ENCODE data around the gene SSUH2.
"Not testable (repeated sequence)": the region's sequence is repeated elsewhere in the genome, so short reads cannot be mapped to it uniquely, and the experiment has no call there.

SSUH2 gene

GRCh38 chr3:8660175-8661118 is 15.8 kb upstream of the SSUH2 start:
- no peak for DNase-seq (ENCODE audit: low read depth in 2 of 3, low spot score in 2 of 3)

DNA sequence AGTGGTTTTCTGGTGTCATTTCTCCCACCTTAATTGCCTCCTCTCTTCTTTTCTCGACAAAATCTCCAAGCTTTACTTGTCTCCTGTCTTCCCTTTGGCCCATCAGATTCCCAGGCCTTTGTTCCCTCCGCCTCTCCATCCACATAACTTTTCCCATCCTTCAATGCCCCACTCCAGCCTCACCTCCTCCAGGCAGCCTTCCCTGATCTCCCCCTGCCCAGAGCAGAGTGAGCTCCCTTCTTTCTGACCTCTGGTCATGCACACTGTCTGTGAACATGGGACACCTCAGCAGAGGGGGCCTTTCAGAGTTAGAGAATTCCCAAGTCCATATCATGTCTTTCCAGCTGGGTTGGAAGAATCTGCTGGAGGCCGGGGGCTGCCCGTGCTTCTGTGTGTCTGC is 14.6 kb upstream of the SSUH2 start:
- no peak for DNase-seq (ENCODE audit: low read depth in 2 of 3, low spot score in 2 of 3)

GRCh38 chr3:8658306-8659212 is 14.0 kb upstream of the SSUH2 start:
- DNase-seq (ENCODE audit: low read depth in 2 of 3, low spot score in 2 of 3): no peak

DNA sequence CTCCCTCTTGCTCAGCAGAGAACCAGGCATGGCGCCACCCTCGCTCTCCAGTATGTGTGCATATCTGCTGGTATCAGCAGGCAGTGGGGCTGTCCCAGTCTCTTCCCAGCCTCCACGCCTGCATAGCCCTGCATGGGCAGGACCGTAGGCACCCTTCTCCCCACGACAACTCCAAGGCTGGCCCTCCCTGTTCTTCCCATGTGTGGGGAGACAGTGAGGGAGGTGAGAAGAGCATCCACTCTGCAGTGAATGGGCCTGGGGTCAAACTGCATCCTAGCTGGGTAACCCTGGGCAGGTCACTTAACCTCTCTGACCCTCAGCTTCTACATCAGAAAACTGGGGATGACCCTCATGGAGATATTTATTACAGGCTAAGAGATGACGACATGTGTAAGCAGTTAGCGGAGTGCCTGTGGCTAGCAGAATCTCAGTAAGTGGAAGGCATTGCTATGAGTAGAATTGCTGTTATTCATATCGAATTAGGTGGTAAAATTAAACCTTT is 13.3 kb upstream of the SSUH2 start:
- DNase-seq (ENCODE audit: low read depth in 2 of 3, low spot score in 2 of 3): no peak

GRCh38 chr3:8656240-8656639 is 11.6 kb upstream of the SSUH2 start:
- no peak for DNase-seq (ENCODE audit: low read depth in 2 of 3, low spot score in 2 of 3)

- DNase-seq (ENCODE audit: low read depth in 2 of 3, low spot score in 2 of 3): no peak
Observed at GRCh38 chr3:8655387-8655835, 10.8 kb upstream of the SSUH2 start.

DNA sequence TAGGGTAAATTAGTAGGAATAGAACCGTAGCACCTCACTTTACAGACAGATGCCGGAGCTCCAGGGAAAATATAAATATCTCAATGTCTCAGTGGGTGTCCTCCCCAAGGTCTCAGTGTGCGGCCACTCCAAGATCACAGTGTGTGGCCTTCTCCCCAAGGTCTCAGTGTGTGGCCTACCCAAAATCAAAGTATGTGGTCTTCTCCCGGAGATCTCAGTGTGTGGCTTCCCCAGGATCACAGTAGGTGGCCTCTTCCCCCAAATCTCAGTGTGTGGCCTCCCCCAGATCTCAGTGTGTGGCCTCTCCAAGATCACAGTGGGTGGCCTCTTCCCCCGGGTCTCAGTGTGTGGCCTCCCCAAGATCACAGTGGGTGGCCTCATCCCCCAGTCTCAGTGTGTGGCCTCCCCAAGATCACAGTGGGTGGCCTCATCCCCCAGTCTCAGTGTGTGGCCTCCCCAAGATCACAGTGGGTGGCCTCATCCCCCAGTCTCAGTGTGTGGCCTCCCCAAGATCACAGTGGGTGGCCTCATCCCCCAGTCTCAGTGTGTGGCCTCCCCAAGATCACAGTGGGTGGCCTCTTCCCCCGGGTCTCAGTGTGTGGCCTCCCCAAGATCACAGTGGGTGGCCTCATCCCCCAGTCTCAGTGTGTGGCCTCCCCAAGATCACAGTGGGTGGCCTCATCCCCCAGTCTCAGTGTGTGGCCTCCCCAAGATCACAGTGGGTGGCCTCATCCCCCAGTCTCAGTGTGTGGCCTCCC is 10.2 kb upstream of the SSUH2 start:
- DNase-seq (ENCODE audit: low read depth in 2 of 3, low spot score in 2 of 3): not testable (repeated sequence)

DNA sequence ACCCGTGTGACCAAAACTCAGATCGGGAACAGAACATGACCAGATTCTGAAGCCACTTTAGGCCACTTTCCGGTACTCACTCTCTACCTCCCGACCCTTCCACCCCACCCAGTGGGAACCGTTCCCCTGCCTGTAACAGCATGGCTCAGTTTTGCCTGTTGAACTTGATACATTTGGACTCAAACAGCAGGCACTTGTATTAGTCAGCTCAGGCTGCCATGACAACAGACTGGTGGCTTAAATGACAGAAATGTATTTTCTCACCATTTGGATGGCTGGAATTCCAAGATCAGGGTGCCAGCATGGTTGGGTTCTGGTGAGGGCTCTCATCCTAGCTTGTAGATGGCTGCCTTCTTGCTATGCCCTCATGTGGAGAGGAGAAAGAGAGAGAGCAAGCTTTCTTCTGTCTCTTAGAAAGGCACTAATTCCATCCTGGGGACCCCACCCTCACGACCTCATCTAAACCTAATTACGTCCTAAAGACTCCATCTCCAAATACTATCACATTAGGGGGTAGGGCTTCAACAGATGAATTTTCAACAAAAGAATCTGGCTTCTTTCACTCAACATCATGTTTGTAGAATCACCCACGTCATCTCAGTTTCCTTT is 9.3 kb upstream of the SSUH2 start:
- no peak for DNase-seq (ENCODE audit: low read depth in 2 of 3, low spot score in 2 of 3)

DNA sequence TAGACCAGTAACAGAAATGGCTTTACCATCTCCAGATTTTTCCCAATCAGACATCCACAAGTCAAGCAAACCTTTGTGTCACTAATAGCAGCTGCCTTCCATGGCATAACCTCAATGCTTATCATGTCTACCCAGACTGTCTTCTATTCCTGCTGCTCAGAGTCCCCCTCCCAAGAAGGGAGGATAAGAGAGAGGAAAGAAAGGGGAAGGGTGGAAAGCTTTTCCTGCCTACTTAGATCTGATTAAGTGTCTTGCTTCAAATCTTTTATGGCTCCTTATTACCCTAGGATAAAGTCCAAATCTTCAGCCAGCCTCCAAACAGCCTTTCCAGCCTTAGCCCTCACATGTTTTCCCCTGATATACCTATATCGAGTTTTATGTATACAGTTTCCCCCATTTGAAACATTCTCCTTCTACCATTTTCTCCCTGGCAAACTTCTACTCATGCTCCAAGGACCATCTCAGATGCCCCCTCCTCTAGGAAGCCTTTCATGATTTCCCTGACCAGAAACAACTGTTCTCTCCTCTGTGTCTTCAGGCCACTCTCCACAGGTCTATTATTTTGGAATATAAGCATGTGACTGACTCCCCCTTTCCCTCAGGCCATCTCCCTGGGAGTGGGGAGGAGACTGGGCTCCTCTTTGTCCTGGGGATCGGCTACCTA is 7.9 kb upstream of the SSUH2 start:
- DNase-seq (ENCODE audit: low read depth in 2 of 3, low spot score in 2 of 3): no peak

DNA sequence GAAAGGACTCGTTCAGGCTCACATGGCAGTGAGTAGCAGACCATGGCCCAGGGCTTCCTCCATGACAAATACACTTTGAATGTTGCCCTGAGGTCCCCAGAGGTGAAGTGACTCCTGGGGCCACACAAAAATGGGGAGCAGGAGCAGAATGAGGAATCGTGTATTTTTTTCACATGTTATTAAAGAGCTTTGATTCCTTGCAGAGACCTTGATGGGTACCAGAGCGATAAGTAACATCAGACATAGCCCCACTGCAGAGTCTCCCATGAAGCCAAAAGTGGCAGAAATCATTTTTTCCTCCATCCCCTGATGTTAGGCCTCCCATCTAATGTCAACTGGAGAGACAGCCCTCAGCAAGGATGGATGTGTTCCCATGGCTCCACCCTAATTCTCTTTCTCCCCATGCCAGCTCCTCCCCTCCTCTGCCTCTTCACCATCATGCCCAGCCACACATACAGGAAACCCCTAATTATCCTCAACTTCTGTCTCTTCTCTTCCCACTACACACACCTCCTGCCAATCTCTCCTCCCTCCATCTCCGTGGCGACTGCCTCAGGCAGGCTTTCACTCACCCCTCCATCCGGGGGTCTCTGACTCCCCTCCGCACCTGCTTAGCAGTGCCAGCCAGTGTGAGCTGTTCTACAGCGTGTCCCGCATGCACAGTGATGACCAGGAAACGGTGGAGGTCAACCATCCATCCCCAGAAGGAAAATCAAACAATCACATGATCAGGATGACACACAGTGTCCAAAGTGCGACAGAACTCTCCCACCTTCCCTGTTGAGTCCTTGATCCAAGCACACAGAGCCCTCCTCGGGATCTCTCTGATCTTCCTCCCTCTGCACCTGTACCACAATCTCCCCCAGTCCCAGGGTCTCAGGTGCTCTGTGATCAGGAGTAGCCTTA is 7.1 kb upstream of the SSUH2 start:
- no peak for DNase-seq (ENCODE audit: low read depth in 2 of 3, low spot score in 2 of 3)

- DNase-seq (ENCODE audit: low read depth in 2 of 3, low spot score in 2 of 3): no peak
Observed at GRCh38 chr3:8650583-8651416, 6.2 kb upstream of the SSUH2 start.

GRCh38 chr3:8649757-8650156 is 5.2 kb upstream of the SSUH2 start:
- DNase-seq (ENCODE audit: low read depth in 2 of 3, low spot score in 2 of 3): no peak

DNA sequence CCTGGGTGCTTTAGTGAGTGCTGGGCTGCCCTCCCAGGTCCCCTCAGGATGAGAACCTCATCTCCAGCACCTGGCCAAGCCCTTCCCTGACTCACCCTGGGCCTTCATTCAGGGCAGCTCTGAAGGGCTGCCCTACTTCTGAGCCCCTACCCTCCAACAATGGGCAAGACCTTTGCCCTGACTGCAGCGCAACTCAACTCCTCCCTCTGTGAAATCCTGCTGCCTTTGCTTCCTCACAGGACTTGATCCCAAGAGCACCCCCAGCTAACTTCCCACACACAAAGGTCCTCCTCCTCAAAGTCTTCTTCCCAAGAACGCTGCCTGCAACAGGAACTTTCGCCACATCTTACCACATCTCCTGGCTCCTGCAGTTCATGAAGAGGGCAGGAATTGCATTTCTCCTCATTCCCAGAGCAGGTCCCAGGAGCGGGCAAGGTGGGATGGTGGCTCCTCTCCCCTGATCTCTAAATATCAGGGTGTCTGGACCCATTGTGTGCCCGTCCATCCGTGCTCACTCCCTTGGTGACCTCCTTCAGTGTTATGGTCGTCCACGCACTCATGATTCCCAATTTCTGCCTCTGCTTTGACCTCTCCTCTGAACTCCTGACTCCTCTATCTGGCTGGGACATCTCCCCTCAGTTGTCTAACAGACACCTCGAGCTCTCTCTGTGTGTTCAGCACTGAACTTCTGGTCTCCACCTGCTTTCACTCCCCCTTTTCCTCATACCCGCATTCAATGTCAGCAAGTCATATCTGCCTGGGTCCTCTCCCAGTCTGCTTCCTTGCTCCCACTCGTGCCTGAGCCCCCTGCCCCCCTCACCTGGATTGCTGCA is 4.5 kb upstream of the SSUH2 start:
- no peak for DNase-seq (ENCODE audit: low read depth in 2 of 3, low spot score in 2 of 3)

- DNase-seq (ENCODE audit: low read depth in 2 of 3, low spot score in 2 of 3): no peak
Observed at GRCh38 chr3:8647137-8647985, 2.8 kb upstream of the SSUH2 start.

DNA sequence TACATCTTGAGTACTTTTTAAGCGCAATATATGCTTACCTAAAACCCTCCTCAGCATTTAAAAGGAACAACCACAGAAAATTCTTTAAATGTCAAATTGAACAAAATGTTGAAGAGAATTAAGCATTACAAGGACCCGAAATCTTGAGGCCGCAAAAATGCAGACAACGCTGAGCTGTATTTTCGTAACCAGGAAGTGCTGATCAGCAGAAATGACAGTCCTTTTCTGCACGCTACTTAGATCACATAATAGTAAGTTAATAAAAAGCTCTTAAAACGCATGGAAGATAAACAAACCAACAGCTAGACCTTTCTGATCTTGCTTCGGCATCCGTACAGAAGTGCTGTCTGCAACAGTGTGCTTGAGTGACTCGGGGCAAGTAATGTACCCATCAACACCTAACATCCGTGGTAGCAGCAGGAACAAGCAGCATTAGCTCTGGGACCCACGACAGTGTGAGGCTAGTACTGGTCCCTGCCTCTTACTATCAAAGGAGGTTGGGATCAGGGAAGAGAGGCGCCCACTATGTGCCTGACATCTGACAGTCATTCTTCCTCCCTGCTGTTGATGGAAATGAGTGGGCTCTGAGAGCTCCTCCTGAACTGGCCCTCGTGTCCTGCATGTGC is 1.8 kb upstream of the SSUH2 start:
- no peak for DNase-seq (ENCODE audit: low read depth in 2 of 3, low spot score in 2 of 3)

DNA sequence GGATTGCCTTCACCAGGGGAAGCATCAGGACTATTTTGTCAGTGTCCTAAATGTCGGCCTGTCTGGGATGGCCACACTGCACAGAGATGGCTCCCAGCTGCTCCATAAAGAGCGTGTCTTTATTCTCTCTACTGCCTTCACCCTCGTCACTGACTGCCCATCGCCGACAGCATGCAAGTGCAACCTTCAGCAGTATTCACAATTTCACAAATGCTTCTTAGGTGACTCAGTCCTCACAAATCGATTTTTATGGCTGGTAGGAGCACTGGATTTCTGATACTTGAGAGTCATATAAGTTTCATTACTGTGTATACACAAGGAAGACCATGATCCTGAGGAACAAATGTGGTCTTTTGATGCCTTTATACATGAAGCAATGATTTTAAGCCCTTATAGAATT is 1.1 kb upstream of the SSUH2 start:
- no peak for DNase-seq (ENCODE audit: low read depth in 2 of 3, low spot score in 2 of 3)
